Measurements from ENCODE around the gene YARS1.

Gene YARS1

GRCh38 chr1:32774950-32775634, 42.1 kb downstream of the YARS1 start:
- TF ChIP-seq, protein P1, sequence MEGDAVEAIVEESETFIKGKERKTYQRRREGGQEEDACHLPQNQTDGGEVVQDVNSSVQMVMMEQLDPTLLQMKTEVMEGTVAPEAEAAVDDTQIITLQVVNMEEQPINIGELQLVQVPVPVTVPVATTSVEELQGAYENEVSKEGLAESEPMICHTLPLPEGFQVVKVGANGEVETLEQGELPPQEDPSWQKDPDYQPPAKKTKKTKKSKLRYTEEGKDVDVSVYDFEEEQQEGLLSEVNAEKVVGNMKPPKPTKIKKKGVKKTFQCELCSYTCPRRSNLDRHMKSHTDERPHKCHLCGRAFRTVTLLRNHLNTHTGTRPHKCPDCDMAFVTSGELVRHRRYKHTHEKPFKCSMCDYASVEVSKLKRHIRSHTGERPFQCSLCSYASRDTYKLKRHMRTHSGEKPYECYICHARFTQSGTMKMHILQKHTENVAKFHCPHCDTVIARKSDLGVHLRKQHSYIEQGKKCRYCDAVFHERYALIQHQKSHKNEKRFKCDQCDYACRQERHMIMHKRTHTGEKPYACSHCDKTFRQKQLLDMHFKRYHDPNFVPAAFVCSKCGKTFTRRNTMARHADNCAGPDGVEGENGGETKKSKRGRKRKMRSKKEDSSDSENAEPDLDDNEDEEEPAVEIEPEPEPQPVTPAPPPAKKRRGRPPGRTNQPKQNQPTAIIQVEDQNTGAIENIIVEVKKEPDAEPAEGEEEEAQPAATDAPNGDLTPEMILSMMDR (IDR thresholded peaks at IDR 0.05), result no peak
- no peak for TF ChIP-seq ZFX (IDR thresholded peaks at IDR 0.05; ENCODE audit: borderline replicate concordance)
- H3K27ac ChIP-seq, result peak overlapping the region; percentile 39

DNA sequence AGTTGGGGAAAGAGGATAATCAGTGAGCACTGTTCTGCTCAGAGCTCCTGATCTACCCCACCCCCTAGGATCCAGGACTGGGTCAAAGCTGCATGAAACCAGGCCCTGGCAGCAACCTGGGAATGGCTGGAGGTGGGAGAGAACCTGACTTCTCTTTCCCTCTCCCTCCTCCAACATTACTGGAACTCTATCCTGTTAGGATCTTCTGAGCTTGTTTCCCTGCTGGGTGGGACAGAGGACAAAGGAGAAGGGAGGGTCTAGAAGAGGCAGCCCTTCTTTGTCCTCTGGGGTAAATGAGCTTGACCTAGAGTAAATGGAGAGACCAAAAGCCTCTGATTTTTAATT, 42.7 kb downstream of the YARS1 start:
- TF ChIP-seq ZFX (IDR thresholded peaks at IDR 0.05; ENCODE audit: borderline replicate concordance), result no peak
- peak overlapping the region; percentile 39 for H3K27ac ChIP-seq

GRCh38 chr1:32773764-32774463, 43.2 kb downstream of the YARS1 start:
- H3K27ac ChIP-seq, result peak overlapping the region; percentile 39

DNA sequence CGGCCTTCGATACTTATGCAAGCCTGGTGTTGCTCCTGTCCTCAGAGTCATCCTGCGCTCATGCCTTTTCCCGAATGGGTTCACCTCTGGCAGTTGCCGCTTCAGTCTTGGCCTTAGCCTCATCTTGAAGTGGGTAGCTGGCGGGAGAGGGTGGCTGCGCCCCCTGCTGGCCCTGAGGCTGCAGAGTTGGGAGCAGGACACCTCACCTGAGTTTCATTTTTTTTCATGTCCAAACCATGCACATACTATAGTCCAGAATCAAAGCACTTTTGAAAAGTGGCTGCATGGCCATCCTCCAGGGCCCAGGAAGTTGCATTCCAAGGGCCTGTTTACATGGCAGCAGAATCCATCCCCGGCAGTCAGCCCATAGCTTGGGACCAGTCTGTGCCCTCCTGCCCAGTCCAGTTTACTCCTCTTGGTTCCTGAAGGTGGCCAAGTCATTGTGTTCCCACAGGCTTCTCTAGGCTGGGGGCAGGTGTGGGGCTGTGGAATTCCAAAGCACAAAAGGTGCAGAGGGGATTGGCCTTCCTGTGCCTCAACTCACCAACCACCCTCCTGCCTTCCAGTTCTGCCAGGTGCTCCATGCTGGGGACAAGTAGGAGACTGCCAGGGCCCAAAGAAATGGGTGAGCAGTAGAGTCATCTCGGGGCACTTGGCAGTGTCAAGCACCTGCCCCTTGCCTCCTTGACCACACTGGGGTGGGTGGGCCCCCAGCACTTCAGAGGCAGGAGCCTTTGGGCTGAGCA, 44.0 kb downstream of the YARS1 start:
- H3K27ac ChIP-seq, result peak overlapping the region; percentile 39
- TF ChIP-seq ZFX (IDR thresholded peaks at IDR 0.05; ENCODE audit: borderline replicate concordance), result no peak
- TF ChIP-seq, protein P1 (IDR thresholded peaks at IDR 0.05), result peak; percentile 96

More at GRCh38 chr1:32773764-32774463, 43.2 kb downstream of the YARS1 start:
- TF ChIP-seq, protein P1 (IDR thresholded peaks at IDR 0.05), result no peak
- TF ChIP-seq ZFX (IDR thresholded peaks at IDR 0.05; ENCODE audit: borderline replicate concordance), result no peak

DNA sequence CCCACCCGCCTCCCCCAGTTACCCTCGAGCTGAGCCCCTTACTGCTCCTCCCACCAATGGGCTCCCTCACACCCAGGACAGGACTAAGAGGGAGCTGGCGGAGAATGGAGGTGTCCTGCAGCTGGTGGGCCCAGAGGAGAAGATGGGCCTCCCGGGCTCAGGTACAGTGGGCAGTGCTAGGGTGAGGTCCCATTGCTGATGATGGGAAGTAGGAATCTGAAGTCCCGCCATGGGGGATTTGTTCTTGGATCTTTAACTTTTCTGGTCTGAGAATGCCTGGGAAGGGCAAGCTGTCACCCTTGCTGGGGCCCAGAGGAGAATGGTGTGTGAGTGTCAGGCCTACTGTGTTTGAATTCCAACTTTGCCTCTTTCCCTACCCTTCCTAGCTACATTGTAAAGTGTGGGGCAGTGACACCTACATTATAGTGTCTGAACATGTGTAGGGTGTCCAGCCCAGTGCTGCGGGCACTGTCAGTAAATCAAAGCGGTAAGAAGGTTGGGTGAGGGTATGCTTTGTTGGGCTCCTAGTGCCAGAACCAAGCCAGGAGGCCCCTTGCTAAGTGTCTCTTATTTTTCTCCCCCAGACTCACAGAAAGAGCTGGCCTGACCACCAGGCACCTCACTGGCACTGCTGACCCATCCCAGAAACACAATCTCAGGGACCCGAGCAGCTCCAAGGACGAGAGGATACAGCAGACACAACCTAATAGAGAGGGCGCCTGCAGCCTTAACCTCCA, 44.7 kb downstream of the YARS1 start:
- TF ChIP-seq, protein P1 (IDR thresholded peaks at IDR 0.05), result no peak
- no peak for TF ChIP-seq ZFX (IDR thresholded peaks at IDR 0.05; ENCODE audit: borderline replicate concordance)
- peak overlapping the region; percentile 39 for H3K27ac ChIP-seq

DNA sequence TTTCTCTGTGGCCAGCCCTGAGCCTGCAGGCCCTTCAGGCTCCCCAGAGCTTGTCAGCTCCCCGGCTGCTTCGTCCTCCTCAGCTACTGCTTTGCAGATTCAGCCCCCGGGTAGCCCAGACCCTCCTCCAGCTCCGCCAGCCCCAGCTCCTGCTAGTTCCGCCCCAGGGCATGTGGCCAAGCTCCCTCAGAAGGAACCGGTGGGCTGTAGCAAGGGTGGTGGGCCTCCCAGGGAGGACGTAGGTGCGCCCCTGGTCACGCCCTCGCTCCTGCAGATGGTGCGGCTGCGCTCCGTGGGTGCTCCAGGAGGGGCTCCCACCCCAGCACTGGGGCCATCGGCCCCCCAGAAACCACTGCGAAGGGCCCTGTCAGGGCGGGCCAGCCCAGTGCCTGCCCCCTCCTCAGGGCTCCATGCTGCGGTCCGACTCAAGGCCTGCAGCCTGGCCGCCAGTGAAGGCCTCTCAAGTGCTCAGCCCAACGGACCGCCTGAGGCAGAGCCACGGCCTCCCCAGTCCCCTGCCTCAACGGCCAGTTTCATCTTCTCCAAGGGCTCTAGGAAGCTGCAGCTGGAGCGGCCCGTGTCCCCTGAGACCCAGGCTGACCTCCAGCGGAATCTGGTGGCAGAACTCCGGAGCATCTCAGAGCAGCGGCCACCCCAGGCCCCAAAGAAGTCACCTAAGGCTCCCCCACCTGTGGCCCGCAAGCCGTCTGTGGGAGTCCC, 45.4 kb downstream of the YARS1 start:
- TF ChIP-seq ZFX (IDR thresholded peaks at IDR 0.05; ENCODE audit: borderline replicate concordance), result no peak
- TF ChIP-seq, protein P1 (IDR thresholded peaks at IDR 0.05), result no peak
- no peak overlapping the region for H3K27ac ChIP-seq

Measured in 22Rv1 (cell line).